B cell (primary cell): ENCODE results near the gene MAPRE2. TPM values are rescaled to one million over a fixed set of nuclear protein-coding genes. Genes with fewer than 3 reads are reported as not detected.

Experiments
- ATAC-seq: fragments of 200-7000 bp; cut with Tn5 transposase; one replicate; pipeline ENCODE4 v1.10.0; 2021; ENCODE audit warnings: low read depth, mild to moderate bottlenecking, moderate number of reproducible peaks, moderate library complexity
- CTCF ChIA-PET: fragments of 350-600 bp; sonication (Branson Sonifier 250); formaldehyde crosslinking; loops from one replicate; lab custom pipeline; 2021; ENCODE audit warnings: antibody characterized with exemption, inconsistent platforms; lab: Charles Lee
- POLR2A ChIA-PET: fragments of 350-600 bp; sonication (Branson Sonifier 250); formaldehyde crosslinking; loops from one replicate; lab custom pipeline; 2021; ENCODE audit warnings: antibody characterized with exemption; lab: Charles Lee
- DNase-seq: peaks from one replicate; pipeline ENCODE4 v3.0.0; 2013
- H2AFZ ChIP-seq: 2 replicates; pipeline ENCODE4 v1.6.1; 2012; ENCODE audit warnings: mild to moderate bottlenecking, low read depth, low read length; ENCODE audit not compliant: insufficient read depth, poor library complexity, severe bottlenecking
- H3K27ac ChIP-seq, 2 donors: 1 replicate in 1 of 2; 2 replicates in 1 of 2; pipeline ENCODE4 v1.5.1; 2012 to 2013; ENCODE audit warnings: low read length in 2 of 2, mild to moderate bottlenecking in 2 of 2, moderate library complexity in 1 of 2
- H3K27me3 ChIP-seq, 4 experiments: fragments of 200-600 bp in 1 of 4; sonication (generic) in 1 of 4; replicated peaks in 1 of 4; 1 replicate in 2 of 4; 2 replicates in 2 of 4; pipeline versions ENCODE4 v1.6.1 to v1.7.0; 2013 to 2016; ENCODE audit warnings: low read length in 3 of 4, mild to moderate bottlenecking in 2 of 4, mixed read lengths in 1 of 4, moderate library complexity in 1 of 4; ENCODE audit not compliant: insufficient read depth in 4 of 4, control insufficient read depth in 3 of 4; ENCODE audit errors: control extremely low read depth in 1 of 4
- H3K36me3 ChIP-seq, 2 experiments: replicated peaks in 1 of 2; 1 replicate in 1 of 2; 2 replicates in 1 of 2; pipeline versions ENCODE4 v1.6.1 to v1.7.1; 2013; ENCODE audit warnings: low read length in 1 of 2; ENCODE audit not compliant: insufficient read depth in 2 of 2, control insufficient read depth in 1 of 2; ENCODE audit errors: control extremely low read depth in 1 of 2, extremely low read depth in 1 of 2
- H3K4me1 ChIP-seq, 2 donors: fragments of 200-600 bp in 1 of 2; sonication (generic) in 1 of 2; 1 replicate in 1 of 2; 2 replicates in 1 of 2; pipeline versions ENCODE4 v1.5.1 to v1.6.1; 2013 to 2017; ENCODE audit warnings: low read length in 2 of 2; ENCODE audit not compliant: control insufficient read depth in 2 of 2, insufficient read depth in 2 of 2
- H3K4me2 ChIP-seq: replicated peaks from 2 replicates; pipeline ENCODE3; 2012; ENCODE audit warnings: mild to moderate bottlenecking, low read depth, low read length; ENCODE audit not compliant: poor library complexity, severe bottlenecking
- H3K4me3 ChIP-seq, 5 experiments: fragments of 200-600 bp in 1 of 5; sonication (generic) in 1 of 5; 1 replicate in 3 of 5; 2 replicates in 2 of 5; pipeline versions ENCODE4 v1.5.1 to v1.7.0; 2011 to 2016; ENCODE audit warnings: low read length in 4 of 5, mild to moderate bottlenecking in 4 of 5, low read depth in 2 of 5, control low read depth in 1 of 5, moderate library complexity in 1 of 5; ENCODE audit not compliant: insufficient read depth in 1 of 5; ENCODE audit errors: control extremely low read depth in 1 of 5, extremely low read depth in 1 of 5
- H3K79me2 ChIP-seq: fragments of 200-600 bp; sonication (generic); one replicate; pipeline ENCODE4 v1.6.0; 2016; ENCODE audit warnings: low read length; ENCODE audit not compliant: control insufficient read depth, insufficient read depth
- H3K9ac ChIP-seq: fragments of 200-600 bp; sonication (generic); 2 replicates; pipeline ENCODE4 v1.6.1; 2017; ENCODE audit warnings: mild to moderate bottlenecking, low read length, moderate library complexity
- H3K9me3 ChIP-seq, 3 donors: one replicate each; pipeline versions ENCODE4 v1.6.1 to v1.7.1; 2013; ENCODE audit warnings: low read length in 2 of 3; ENCODE audit not compliant: control insufficient read depth in 2 of 3, insufficient read depth in 1 of 3; ENCODE audit errors: control extremely low read depth in 1 of 3
- H4K20me1 ChIP-seq: 2 replicates; pipeline ENCODE4 v1.6.0; 2012; ENCODE audit warnings: mild to moderate bottlenecking, low read length; ENCODE audit not compliant: insufficient read depth, control insufficient read depth, poor library complexity, severe bottlenecking
- H3K27ac Mint-ChIP-seq: one replicate; pipeline ENCODE4 v1.8.0; 2021; ENCODE audit warnings: mixed read lengths
- H3K27me3 Mint-ChIP-seq: one replicate; pipeline ENCODE4 v1.8.0; 2021; ENCODE audit warnings: mixed read lengths
- H3K4me1 Mint-ChIP-seq: one replicate; pipeline ENCODE4 v1.8.0; 2021; ENCODE audit warnings: mixed read lengths
- H3K4me3 Mint-ChIP-seq: one replicate; pipeline ENCODE4 v1.8.0; 2021; ENCODE audit warnings: mixed read lengths
- H3K9me3 Mint-ChIP-seq: one replicate; pipeline ENCODE4 v1.8.0; 2022; ENCODE audit warnings: mixed read lengths; ENCODE audit not compliant: insufficient read depth
- EZH2 ChIP-seq: IDR thresholded peaks from 2 replicates; pipeline ENCODE4 v1.6.1; 2012; ENCODE audit warnings: borderline replicate concordance, low read depth, mild to moderate bottlenecking, moderate library complexity, low read length; ENCODE audit not compliant: insufficient read depth, poor library complexity, severe bottlenecking
- WGBS: methylation state at CpG from one replicate; pipeline ENCODE4 v1.1.5; 2013; ENCODE audit warnings: missing lambda C conversion rate; ENCODE audit not compliant: insufficient coverage; 5-methylcytosine and 5-hydroxymethylcytosine counted together
- intact Hi-C: fragments of 100-400 bp; cut with micrococcal nuclease; formaldehyde crosslinking; loops from one replicate; pipeline ENCODE4 v1.10.0; 2022
- polyA plus RNA-seq: library from polyadenylated mRNA; depleted of rRNA; stranded (reverse); fragments of >200 nt; gene quantifications from 2 replicates; pipeline ENCODE4 v1.2.3, GENCODE V29; 2012
- total RNA-seq, 2 donors: library from RNA; stranded (reverse); fragments of 120-200 nt in 1 of 2; gene quantifications; 1 replicate in 1 of 2; 2 replicates in 1 of 2; pipeline versions ENCODE4 v1.2.3 to v1.2.4, GENCODE V29; 2013 to 2022
- TF ChIP-seq, protein P1 (sequence below): fragments of 200-600 bp; IDR thresholded peaks from one replicate; pipeline ENCODE4 v1.8.0; 2022; ENCODE audit warnings: antibody characterized with exemption, mild to moderate bottlenecking

Gene MAPRE2
- total and polyA plus RNA-seq, 2 donors (not counting 1 experiment from before 2014, with no cell fraction given): 36.7 to 63.3 TPM

DNA sequence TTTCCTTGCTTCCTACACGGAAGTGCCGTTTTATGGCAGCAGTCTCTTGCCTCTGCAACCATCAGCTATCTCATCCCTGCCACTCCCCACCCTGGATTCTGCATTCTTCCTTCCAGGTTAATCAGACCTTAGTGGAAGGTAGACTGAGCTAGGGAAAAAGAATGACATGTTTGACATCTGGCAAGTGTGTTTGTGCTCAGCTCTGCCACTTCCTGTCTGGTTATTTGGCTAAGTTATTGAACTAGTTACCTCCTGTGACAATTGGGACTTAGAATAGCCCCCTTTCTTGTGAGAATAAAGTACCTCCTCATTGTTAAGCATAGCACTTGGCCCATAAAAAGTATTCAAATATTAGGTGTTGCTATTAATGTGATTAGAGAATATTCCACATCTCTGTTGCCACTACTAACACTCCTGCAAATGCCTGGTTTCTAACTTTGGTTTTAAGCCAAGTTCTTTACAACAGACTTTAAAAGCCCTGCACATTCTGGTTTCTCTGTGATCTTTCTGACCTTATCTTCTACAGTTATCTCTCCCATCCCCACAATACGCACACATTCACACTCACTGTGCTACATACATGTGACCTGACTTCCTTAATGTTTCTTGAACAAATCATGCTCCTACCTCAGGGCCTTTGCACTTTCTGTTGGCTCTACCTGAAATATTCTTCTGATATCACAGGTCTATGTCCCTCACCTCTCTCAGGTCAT lies 10.8 kb upstream of the MAPRE2 start:
- Histone ChIP-seq H3K36me3 (no peaks in the 10 kb centered on the region), H2AFZ (peak overlapping the region; percentile 89), H3K9ac (peak overlapping the region; percentile 74), H4K20me1 (no peaks in the 10 kb centered on the region), H3K27me3 (no peaks in the 10 kb centered on the region), H3K27ac (peak overlapping the region; percentile 90 to 93), H3K79me2 (peaks cover 20% of the 10 kb centered on the region), H3K4me2 (peak overlapping the region; percentile 79), H3K9me3 (no peaks in the 10 kb centered on the region), H3K4me1 (peaks cover 29 to 34% of the 10 kb centered on the region in 2 donors), H3K4me3 (peak overlapping the region; percentile 44 to 80 (median 61))
- ATAC-seq (peak; percentile 46), DNase-seq (peak; percentile 39)
- intact Hi-C loops: loop anchor here (1.0 kb wide), 1 partner anchor 11 kb away; the partner anchor contains the start of gene MAPRE2
- peak overlapping the region; percentile 85 for H3K4me3 Mint-ChIP-seq
- peaks cover 45% of the 10 kb centered on the region for H3K4me1 Mint-ChIP-seq
- POLR2A ChIA-PET: interaction anchor here (0.6 to 2.9 kb wide), 3 partner anchors 10 to 314 kb away, joined by 3 to 18 read pairs (median 4); partner anchors contain the start of genes MAPRE2 and ZNF24
- CTCF ChIA-PET: interaction anchor here (0.7 to 8.6 kb wide), 23 partner anchors 9 to 356 kb away, joined by 3 to 141 read pairs (median 4); partner anchors contain the start of genes MAPRE2, ZNF24 and ZNF397
- H3K27ac Mint-ChIP-seq: peak overlapping the region; percentile 93
- H3K27me3 Mint-ChIP-seq: no peaks in the 10 kb centered on the region
- no peak for TF ChIP-seq EZH2
- TF ChIP-seq, protein P1, sequence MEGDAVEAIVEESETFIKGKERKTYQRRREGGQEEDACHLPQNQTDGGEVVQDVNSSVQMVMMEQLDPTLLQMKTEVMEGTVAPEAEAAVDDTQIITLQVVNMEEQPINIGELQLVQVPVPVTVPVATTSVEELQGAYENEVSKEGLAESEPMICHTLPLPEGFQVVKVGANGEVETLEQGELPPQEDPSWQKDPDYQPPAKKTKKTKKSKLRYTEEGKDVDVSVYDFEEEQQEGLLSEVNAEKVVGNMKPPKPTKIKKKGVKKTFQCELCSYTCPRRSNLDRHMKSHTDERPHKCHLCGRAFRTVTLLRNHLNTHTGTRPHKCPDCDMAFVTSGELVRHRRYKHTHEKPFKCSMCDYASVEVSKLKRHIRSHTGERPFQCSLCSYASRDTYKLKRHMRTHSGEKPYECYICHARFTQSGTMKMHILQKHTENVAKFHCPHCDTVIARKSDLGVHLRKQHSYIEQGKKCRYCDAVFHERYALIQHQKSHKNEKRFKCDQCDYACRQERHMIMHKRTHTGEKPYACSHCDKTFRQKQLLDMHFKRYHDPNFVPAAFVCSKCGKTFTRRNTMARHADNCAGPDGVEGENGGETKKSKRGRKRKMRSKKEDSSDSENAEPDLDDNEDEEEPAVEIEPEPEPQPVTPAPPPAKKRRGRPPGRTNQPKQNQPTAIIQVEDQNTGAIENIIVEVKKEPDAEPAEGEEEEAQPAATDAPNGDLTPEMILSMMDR: no peak
- 81% methylated on average over 1 of the region's 3 CpGs for WGBS
- no peaks in the 10 kb centered on the region for H3K9me3 Mint-ChIP-seq

DNA sequence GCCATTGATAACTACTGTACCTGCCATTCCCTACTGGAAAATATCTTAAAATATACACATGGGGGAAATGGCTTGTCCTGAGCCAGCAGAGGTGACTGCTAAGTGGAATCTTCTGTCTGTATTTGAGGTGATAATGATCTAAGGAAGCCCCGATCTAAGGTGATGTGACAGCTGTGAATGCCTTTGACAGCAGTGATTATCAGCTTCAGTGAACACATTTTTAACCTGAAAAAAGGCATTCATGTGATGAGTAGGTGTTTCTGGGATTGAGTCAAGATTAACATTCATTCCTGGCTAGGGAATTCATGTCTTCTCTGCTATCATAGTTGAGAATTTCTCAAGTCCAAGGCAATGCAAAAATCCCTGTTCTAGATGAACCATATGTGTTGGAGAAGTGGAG lies 9.1 kb upstream of the MAPRE2 start:
- Histone ChIP-seq H3K27me3 (no peaks in the 10 kb centered on the region), H4K20me1 (no peaks in the 10 kb centered on the region), H3K9me3 (no peaks in the 10 kb centered on the region), H3K4me3 (no peak overlapping the region), H2AFZ (no peak overlapping the region), H3K36me3 (no peaks in the 10 kb centered on the region), H3K4me1 (peaks cover 31 to 34% of the 10 kb centered on the region in 2 donors), H3K4me2 (no peak overlapping the region), H3K27ac (no peak overlapping the region), H3K9ac (no peak overlapping the region), H3K79me2 (peaks cover 20% of the 10 kb centered on the region)
- ChIA-PET POLR2A (no interaction called here), CTCF (interaction anchor here (8.6 kb wide), 1 partner anchor 7 kb away, joined by 130 read pairs; the partner anchor contains the start of gene MAPRE2)
- Mint-ChIP-seq H3K4me1 (peaks cover 48% of the 10 kb centered on the region), H3K27me3 (no peaks in the 10 kb centered on the region), H3K9me3 (no peaks in the 10 kb centered on the region), H3K27ac (no peak overlapping the region), H3K4me3 (no peak overlapping the region)
- intact Hi-C loops: no loop called here
- ATAC-seq: no peak
- 63% methylated on average over 1 of the region's 1 CpG for WGBS
- TF ChIP-seq, protein P1: no peak
- TF ChIP-seq EZH2: no peak
- no peak for DNase-seq
